HTERT RPE-1 (cell line): ENCODE measurements around the gene OXLD1.

Source experiments
- in situ Hi-C: fragments of 300-500 bp; cut with MboI; formaldehyde crosslinking; loops from 4 replicates; pipeline ENCODE4 v1.14.3; 2020; ENCODE audit warnings: low sequenced_read_pairs

Gene OXLD1

DNA sequence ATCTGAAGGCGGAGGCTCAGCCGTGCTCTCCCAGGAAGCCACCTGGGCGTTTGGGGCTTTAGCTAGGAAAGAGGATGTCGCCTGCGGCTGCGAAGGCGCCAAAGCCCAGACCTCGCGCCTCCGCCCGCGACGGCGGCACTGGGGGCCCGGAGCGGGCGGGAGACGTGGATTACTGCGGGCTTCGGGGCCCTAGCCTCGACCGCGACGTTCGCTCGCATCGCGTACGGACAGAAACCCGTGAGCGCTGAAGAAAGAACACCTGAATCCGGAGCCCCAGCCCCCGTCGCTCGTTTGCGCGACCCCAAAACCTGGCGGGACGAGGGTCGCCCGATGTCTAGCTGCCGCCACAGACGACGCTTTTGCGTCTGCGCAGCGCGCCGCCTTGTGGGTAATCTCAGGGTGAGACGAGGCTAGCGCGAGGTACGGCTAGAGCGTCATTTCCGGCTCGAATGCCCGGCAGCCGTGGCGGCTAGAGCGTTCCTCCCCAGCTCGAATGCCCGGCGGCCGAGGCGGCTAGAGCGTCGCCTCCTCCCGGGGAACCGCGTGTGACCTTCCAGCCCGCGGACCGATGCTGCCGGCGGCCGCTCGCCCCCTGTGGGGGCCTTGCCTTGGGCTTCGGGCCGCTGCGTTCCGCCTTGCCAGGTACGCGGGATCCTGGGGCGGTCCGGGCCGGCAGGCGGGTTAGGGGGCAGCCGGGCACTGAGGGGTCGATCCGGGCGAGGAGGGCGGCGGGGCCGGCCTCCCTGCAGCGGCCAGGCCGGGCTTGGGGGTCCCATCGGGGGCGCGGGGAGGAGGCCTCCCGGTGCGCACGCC lies 36.7 kb upstream of the OXLD1 start, which contains the start of gene MRPL12:
TSS of gene MRPL12 (plus strand) at position 434 of the 813 bp plus-strand sequence. CDS start at position 569, 135 bp downstream.
- in situ Hi-C loops, result no loop called here

DNA sequence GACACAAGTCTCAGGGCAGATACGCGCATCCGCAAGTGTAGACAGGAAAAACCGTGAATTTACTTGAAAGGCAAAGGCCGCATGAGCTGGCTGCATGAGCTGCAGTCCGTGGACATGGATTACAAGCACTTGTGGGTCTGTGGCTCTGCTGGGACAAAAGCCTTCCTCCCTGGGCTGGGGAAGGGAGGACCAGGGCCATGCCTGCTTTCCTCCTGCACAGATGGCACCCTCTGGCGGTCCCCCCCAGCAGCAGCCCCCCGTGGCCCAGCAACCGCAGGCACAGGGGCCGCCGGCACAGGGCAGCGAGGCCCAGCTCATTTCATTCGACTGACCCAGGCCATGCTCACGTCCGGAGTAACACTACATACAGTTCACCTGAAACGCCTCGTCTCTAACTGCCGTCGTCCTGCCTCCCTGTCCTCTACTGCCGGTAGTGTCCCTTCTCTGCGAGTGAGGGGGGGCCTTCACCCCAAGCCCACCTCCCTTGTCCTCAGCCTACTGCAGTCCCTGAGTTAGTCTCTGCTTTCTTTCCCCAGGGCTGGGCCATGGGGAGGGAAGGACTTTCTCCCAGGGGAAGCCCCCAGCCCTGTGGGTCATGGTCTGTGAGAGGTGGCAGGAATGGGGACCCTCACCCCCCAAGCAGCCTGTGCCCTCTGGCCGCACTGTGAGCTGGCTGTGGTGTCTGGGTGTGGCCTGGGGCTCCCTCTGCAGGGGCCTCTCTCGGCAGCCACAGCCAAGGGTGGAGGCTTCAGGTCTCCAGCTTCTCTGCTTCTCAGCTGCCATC lies 35.1 kb upstream of the OXLD1 start:
- in situ Hi-C loops, result no loop called here

GRCh38 chr17:81700353-81701287 lies 34.2 kb upstream of the OXLD1 start:
- in situ Hi-C loops, result no loop called here

- in situ Hi-C loops, result no loop called here
Observed at GRCh38 chr17:81697261-81698044, 31.0 kb upstream of the OXLD1 start.

- in situ Hi-C loops, result no loop called here
Observed at GRCh38 chr17:81696218-81696941, 30.0 kb upstream of the OXLD1 start.

- in situ Hi-C loops, result no loop called here
Observed at GRCh38 chr17:81695801-81696200, 29.4 kb upstream of the OXLD1 start.

DNA sequence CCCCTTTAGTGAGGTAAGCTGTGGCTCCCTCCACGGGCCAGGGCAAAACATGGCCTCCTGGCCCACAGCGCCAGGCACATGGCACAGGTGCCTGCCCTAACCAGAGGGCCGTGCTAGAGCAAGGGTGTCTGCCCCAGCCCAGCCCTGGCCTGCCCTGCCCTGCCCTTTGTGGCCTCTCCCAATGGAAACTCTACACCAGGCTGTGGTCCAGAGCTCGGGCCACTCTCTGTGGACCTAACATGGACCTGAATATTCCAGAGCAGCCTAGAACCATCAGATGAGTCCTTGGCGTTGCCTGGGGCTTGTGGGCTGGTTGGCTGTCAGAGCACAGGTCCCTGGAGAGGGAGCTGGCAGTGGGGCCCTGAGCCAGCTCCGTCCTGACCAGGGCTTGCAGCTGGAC lies 28.8 kb upstream of the OXLD1 start:
- in situ Hi-C loops, result no loop called here

GRCh38 chr17:81694810-81695209 lies 28.4 kb upstream of the OXLD1 start:
- in situ Hi-C loops, result no loop called here

DNA sequence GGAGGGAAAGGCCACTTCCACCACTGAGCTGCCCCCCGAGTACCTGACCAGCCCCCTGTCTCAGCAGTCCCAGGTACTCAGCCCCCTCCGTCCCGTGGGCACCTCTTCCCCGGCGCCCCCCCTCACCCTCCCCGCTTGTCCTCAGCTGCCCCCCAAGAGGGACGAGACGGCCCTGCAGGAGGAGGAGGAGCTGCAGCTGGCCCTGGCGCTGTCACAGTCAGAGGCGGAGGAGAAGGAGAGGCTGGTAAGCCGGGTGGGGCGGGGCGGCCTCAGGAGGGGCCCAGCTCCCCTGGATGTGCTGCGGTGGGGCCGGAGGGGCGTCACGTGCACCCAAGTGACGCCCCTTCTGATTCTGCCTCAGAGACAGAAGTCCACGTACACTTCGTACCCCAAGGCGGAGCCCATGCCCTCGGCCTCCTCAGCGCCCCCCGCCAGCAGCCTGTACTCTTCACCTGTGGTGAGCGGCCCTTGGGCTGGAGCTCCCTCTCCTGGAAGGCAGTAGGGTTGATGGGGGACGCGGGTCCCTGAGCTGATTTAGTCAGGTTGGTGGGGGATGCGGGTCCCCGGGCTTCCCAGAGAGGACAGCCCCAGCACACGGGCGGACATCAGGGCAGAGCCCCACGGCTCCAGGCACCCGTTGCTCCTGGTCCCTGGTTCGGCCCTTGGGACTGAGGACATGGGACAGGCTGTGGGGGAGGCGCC lies 27.3 kb upstream of the OXLD1 start:
- in situ Hi-C loops, result no loop called here

GRCh38 chr17:81691608-81692007 lies 25.2 kb upstream of the OXLD1 start:
- in situ Hi-C loops, result no loop called here

- in situ Hi-C loops, result no loop called here
Observed at GRCh38 chr17:81691196-81691595, 24.8 kb upstream of the OXLD1 start.

GRCh38 chr17:81690549-81690948 lies 24.1 kb upstream of the OXLD1 start:
- in situ Hi-C loops, result no loop called here

DNA sequence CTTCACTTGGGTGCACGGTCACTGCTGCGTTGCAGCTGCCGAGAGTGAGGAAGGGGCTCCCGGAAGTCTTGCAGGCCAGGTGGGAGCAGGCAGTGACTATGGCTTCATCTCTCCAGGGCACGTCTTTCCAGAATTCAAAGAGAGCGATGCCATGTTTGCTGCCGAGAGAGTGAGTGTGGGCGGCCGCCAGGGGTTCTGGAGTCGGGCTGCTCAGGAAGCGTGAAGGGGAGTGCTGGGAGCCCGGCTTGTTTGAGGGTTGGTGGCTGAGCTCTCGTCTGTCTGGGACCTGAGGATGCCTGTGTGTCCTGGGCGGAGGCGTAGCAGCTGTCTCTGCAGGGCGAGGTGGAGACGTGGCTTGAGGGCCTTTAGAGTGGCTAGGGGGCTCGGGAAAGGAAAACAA lies 23.7 kb upstream of the OXLD1 start:
- in situ Hi-C loops, result no loop called here

DNA sequence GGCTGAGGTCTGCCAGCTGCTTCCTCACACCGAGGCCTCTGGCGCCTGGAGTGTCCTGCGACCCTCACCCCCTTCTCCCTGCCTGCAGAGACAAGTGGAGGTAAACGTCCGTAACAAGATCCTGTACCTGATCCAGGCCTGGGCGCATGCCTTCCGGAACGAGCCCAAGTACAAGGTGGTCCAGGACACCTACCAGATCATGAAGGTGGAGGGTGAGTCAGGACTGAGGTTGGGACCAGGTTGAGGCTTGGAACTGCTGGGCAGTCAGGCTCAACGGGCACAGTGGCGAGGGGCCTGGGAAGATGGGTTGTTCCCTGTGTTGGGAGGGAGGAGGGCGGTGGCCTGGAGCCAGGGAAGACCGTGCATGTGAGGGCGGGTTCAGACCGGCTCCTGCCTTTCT lies 22.2 kb upstream of the OXLD1 start:
- in situ Hi-C loops, result no loop called here

DNA sequence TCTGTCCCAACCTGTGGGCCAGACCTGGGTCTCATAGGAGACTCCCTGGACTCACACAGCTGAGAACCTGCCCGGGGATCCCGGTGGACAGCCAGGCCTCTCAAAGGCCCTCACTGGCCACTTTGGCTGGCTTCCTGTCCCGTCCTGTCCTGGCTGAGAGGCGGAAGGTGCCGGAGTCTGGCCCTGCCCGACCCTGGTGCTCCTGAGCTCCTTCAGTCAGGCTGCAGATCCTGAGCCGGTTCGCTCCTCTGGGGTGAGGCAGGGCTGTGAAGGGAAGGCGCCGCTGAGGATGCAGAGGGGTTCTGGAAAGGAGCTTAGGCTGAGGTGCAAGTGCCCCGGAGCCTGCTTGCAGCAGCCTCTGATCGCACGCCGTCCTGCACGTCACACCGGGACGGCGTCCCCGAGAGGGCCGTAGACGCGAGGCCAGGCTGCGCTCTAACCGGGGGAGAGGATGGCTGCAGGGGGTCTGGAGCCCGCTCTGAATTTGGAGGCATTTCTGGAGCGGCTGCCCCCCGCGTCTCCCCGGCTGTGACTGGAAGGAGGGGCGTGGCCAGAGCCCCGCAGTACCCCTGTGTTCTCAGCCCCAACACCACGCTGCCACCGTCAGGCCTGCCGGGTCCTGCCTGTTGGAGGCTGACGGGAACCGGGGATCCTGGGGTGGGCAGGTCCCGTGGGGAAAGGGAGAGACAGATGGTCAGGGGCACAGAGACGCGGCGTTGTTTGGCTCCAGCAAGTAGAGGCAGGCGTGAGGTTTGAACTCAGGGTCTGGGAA lies 21.6 kb upstream of the OXLD1 start:
- in situ Hi-C loops, result no loop called here

DNA sequence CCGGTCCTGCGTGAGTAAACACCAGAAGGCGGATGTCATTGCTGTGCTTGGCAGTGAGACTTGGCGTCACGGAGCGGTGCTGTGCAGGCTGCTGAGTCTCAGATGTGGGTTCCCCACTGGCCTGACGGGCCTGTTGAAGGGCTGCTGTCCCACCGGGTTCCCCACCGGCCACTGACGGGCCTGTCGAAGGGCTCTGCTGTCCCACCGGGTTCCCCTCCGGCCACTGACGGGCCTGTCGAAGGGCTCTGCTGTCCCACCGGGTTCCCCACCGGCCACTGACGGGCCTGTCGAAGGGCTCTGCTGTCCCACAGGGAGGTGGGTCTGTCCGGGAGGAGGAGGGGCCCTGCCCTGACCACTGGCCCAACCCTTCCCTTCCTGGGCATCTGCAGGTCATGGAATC lies 20.2 kb upstream of the OXLD1 start:
- in situ Hi-C loops, result no loop called here

DNA sequence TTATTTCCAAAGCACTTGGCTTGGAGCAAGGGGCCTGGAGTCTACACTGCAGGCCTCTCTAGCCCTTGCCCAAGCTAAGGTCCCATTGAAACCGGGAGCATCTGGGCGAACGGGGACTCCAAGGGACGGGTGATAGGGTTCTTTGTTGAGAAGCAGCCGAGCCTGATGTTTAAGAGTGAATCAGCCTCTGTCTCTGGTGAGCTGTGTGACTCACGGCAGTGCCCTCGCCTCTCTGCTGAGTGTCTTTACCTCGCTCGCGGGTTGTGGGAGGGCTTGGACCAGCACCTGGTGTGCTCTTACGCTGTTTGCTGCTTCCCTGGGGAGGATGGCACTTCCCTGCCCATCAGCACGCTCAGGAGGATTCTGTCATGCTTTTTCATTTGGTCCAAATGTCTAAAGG lies 18.7 kb upstream of the OXLD1 start:
- in situ Hi-C loops, result no loop called here

GRCh38 chr17:81684442-81684911 lies 18.1 kb upstream of the OXLD1 start:
- in situ Hi-C loops, result no loop called here
